ENCODE results near the gene FGFR4. TPM values are rescaled to one million over a fixed set of nuclear protein-coding genes. Genes with fewer than 3 reads are reported as not detected.

FGFR4 gene
- total RNA-seq, 2 donors from 2014 or later, result 1.6 to 2.8 TPM

- TF ChIP-seq CTCF (IDR thresholded peaks at IDR 0.05), result no peak
- Histone ChIP-seq H3K27me3 (replicated peaks; ENCODE audit: insufficient read depth) (no peaks in the 10 kb centered on the region), H3K36me3 (no peaks in the 10 kb centered on the region), H3K4me3 (peak overlapping the region; percentile 71), H3K4me1 (ENCODE audit: control insufficient read depth in 1 of 2, low read depth in 2 of 2) (peaks cover 6 to 12% of the 10 kb centered on the region in 2 donors), H3K27ac (peak overlapping the region; percentile 52 to 66), H3K9me3 (no peaks in the 10 kb centered on the region)
- ATAC-seq (ENCODE audit: insufficient number of reproducible peaks, low FRiP score, low read depth) (peak; percentile 88), DNase-seq (ENCODE audit: low spot score) (no peak)
Measured at GRCh38 chr5:177116631-177117373, 30.1 kb downstream of the FGFR4 start.

- Histone ChIP-seq H3K9me3 (no peaks in the 10 kb centered on the region), H3K36me3 (no peaks in the 10 kb centered on the region), H3K27me3 (replicated peaks; ENCODE audit: insufficient read depth) (no peaks in the 10 kb centered on the region), H3K4me1 (ENCODE audit: control insufficient read depth in 1 of 2, low read depth in 2 of 2) (peaks cover 6 to 12% of the 10 kb centered on the region in 2 donors), H3K4me3 (no peak overlapping the region), H3K27ac (peak overlapping the region; percentile 14 to 66)
- ATAC-seq (ENCODE audit: insufficient number of reproducible peaks, low FRiP score, low read depth) (no peak), DNase-seq (ENCODE audit: low spot score) (no peak)
- no peak for TF ChIP-seq CTCF (IDR thresholded peaks at IDR 0.05)
Measured at GRCh38 chr5:177117441-177118045, 30.8 kb downstream of the FGFR4 start.

- no peak for ATAC-seq (ENCODE audit: insufficient number of reproducible peaks, low FRiP score, low read depth)
- no peak for DNase-seq (ENCODE audit: low spot score)
- no peak for TF ChIP-seq CTCF (IDR thresholded peaks at IDR 0.05)
- Histone ChIP-seq H3K36me3 (no peaks in the 10 kb centered on the region), H3K4me3 (no peak overlapping the region), H3K4me1 (ENCODE audit: control insufficient read depth in 1 of 2, low read depth in 2 of 2) (no peaks in the 10 kb centered on the region), H3K27me3 (replicated peaks; ENCODE audit: insufficient read depth) (no peaks in the 10 kb centered on the region), H3K27ac (no peak overlapping the region), H3K9me3 (no peaks in the 10 kb centered on the region)
Measured at GRCh38 chr5:177122566-177122965, 35.9 kb downstream of the FGFR4 start.

- no peak for DNase-seq (ENCODE audit: low spot score)
- Histone ChIP-seq H3K4me1 (ENCODE audit: control insufficient read depth in 1 of 2, low read depth in 2 of 2) (no peaks in the 10 kb centered on the region), H3K4me3 (no peak overlapping the region), H3K27me3 (replicated peaks; ENCODE audit: insufficient read depth) (no peaks in the 10 kb centered on the region), H3K36me3 (no peaks in the 10 kb centered on the region), H3K27ac (no peak overlapping the region), H3K9me3 (no peaks in the 10 kb centered on the region)
- TF ChIP-seq CTCF (IDR thresholded peaks at IDR 0.05), result no peak
- no peak for ATAC-seq (ENCODE audit: insufficient number of reproducible peaks, low FRiP score, low read depth)
Measured at GRCh38 chr5:177123789-177124485, 37.2 kb downstream of the FGFR4 start.

GRCh38 chr5:177124486-177124991, 37.8 kb downstream of the FGFR4 start:
- Histone ChIP-seq H3K4me1 (ENCODE audit: control insufficient read depth in 1 of 2, low read depth in 2 of 2) (no peaks in the 10 kb centered on the region), H3K36me3 (no peaks in the 10 kb centered on the region), H3K27ac (no peak overlapping the region), H3K9me3 (no peaks in the 10 kb centered on the region), H3K27me3 (replicated peaks; ENCODE audit: insufficient read depth) (no peaks in the 10 kb centered on the region), H3K4me3 (no peak overlapping the region)
- TF ChIP-seq CTCF (IDR thresholded peaks at IDR 0.05), result no peak
- DNase-seq (ENCODE audit: low spot score) (no peak), ATAC-seq (ENCODE audit: insufficient number of reproducible peaks, low FRiP score, low read depth) (no peak)
